ENCODE data around the gene TLE3.

GRCh38 chr15:70049701-70050301 is 47.9 kb downstream of the TLE3 start:
- TF ChIP-seq SNAI2 (CRISPR knock-in tag; IDR thresholded peaks at IDR 0.05) (no peak), PATZ1 (CRISPR knock-in tag; IDR thresholded peaks at IDR 0.05; ENCODE audit: borderline replicate concordance) (no peak), ZFP30 (CRISPR knock-in tag; IDR thresholded peaks at IDR 0.05) (no peak), ZNF70 (CRISPR knock-in tag; IDR thresholded peaks at IDR 0.05) (no peak), TCF4 (CRISPR knock-in tag; IDR thresholded peaks at IDR 0.05; ENCODE audit: borderline replicate concordance) (no peak), CREB5 (CRISPR knock-in tag; IDR thresholded peaks at IDR 0.05; ENCODE audit: low read depth) (no peak), ZC3H10 (CRISPR knock-in tag; IDR thresholded peaks at IDR 0.05) (no peak), PPARA (CRISPR knock-in tag; IDR thresholded peaks at IDR 0.05; ENCODE audit: borderline replicate concordance) (no peak), CSDC2 (CRISPR knock-in tag; IDR thresholded peaks at IDR 0.05) (no peak), POU6F1 (CRISPR knock-in tag; IDR thresholded peaks at IDR 0.05; ENCODE audit: borderline replicate concordance, low read depth) (no peak), TOX (CRISPR knock-in tag; IDR thresholded peaks at IDR 0.05; ENCODE audit: borderline replicate concordance) (no peak), TSHZ2 (CRISPR knock-in tag; IDR thresholded peaks at IDR 0.05) (no peak), ZNF565 (CRISPR knock-in tag; conservative IDR thresholded peaks at IDR 0.05; ENCODE audit: low read depth) (no peak), RARB (CRISPR knock-in tag; IDR thresholded peaks at IDR 0.05) (no peak)

Measured in SK-N-SH treated with all-trans-retinoic acid at 6 μM for 48 hours (cell line).